IPS-18a (cell line): ENCODE data around the gene PLS1.
"Not testable (repeated sequence)": the region's sequence is repeated elsewhere in the genome, so short reads cannot be mapped to it uniquely, and the experiment has no call there.

ENCODE experiments used
- H3K27ac ChIP-seq: one replicate; pipeline ENCODE4 v1.5.1; 2013; ENCODE audit warnings: low read length
- H3K27me3 ChIP-seq: one replicate; pipeline ENCODE4 v1.6.1; 2013; ENCODE audit warnings: mild to moderate bottlenecking, low read length; ENCODE audit not compliant: control insufficient read depth, insufficient read depth
- H3K36me3 ChIP-seq: one replicate; pipeline ENCODE4 v1.6.1; 2013; ENCODE audit warnings: low read depth, low read length; ENCODE audit not compliant: control insufficient read depth
- H3K4me1 ChIP-seq: one replicate; pipeline ENCODE4 v1.6.1; 2013; ENCODE audit warnings: low read depth, low read length; ENCODE audit not compliant: control insufficient read depth
- H3K4me3 ChIP-seq: one replicate; pipeline ENCODE4 v1.5.1; 2013; ENCODE audit warnings: low read length
- H3K9ac ChIP-seq: one replicate; pipeline ENCODE4 v1.6.1; 2013; ENCODE audit warnings: mild to moderate bottlenecking, low read length, moderate library complexity
- H3K9me3 ChIP-seq: one replicate; pipeline ENCODE4 v1.6.1; 2013; ENCODE audit warnings: low read depth, low read length; ENCODE audit not compliant: control insufficient read depth

The PLS1 gene

GRCh38 chr3:142735462-142735861 lies 139.3 kb downstream of the PLS1 start:
- no peak overlapping the region for H3K27ac ChIP-seq
- no peak overlapping the region for H3K4me3 ChIP-seq
- H3K36me3 ChIP-seq: no peaks in the 10 kb centered on the region
- no peaks in the 10 kb centered on the region for H3K27me3 ChIP-seq
- H3K4me1 ChIP-seq: no peaks in the 10 kb centered on the region
- H3K9me3 ChIP-seq: no peaks in the 10 kb centered on the region
- H3K9ac ChIP-seq: no peak overlapping the region

- Histone ChIP-seq H3K27me3 (no peaks in the 10 kb centered on the region), H3K36me3 (no peaks in the 10 kb centered on the region), H3K4me3 (no peak overlapping the region), H3K27ac (no peak overlapping the region), H3K9ac (no peak overlapping the region), H3K4me1 (no peaks in the 10 kb centered on the region), H3K9me3 (no peaks in the 10 kb centered on the region)
Measured at GRCh38 chr3:142738396-142738795, 142.2 kb downstream of the PLS1 start.

DNA sequence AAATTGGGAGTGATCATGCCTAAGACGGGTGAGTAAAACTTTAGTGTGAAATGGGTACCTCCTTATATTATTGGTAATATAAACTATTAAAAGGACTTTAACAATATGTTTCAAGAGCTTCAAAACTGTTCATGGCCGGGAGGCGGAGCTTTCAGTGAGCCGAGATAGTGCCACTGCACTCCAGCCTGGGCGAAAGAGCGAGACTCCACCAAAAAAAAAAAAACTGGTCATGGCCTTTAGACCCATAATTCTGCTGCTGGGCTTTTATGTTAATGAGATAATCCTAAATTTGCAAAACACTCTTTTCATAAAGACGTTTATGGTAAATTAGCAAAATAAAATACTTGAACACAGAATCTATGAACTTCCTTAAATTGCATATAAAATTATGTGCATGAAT lies 150.5 kb downstream of the PLS1 start:
- H3K27me3 ChIP-seq: no peaks in the 10 kb centered on the region
- peaks cover 5% of the 10 kb centered on the region for H3K36me3 ChIP-seq
- H3K4me1 ChIP-seq: no peaks in the 10 kb centered on the region
- no peak overlapping the region for H3K4me3 ChIP-seq
- H3K27ac ChIP-seq: no peak overlapping the region
- H3K9me3 ChIP-seq: no peaks in the 10 kb centered on the region
- no peak overlapping the region for H3K9ac ChIP-seq

GRCh38 chr3:142750531-142750930 lies 154.3 kb downstream of the PLS1 start:
- H3K27me3 ChIP-seq, H3K9ac ChIP-seq, H3K9me3 ChIP-seq, H3K36me3 ChIP-seq, H3K4me3 ChIP-seq, H3K27ac ChIP-seq, H3K4me1 ChIP-seq: not testable (repeated sequence)

- not testable (repeated sequence) for H3K4me1 ChIP-seq, H3K4me3 ChIP-seq, H3K9me3 ChIP-seq, H3K27me3 ChIP-seq, H3K27ac ChIP-seq, H3K9ac ChIP-seq, H3K36me3 ChIP-seq
Measured at GRCh38 chr3:142752605-142753004, 156.4 kb downstream of the PLS1 start.

DNA sequence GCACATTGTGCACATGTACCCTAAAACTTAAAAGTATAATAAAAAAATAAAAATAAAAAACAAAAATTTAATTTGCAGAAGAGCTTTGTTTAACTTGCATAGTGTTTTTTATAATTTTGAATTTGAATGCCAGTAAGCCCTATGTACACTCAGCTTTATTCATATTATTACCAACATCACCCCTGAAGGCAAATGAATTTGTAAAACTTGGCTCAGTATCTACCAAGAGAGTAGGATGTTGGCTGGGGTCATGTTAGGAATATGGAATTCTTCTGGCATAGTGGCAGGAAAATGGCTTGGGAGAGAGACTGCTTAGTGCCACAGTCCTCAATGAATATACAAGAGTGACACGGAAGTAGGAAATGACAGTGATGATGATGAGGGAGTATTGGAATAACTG lies 158.3 kb downstream of the PLS1 start:
- H3K36me3 ChIP-seq: no peaks in the 10 kb centered on the region
- no peak overlapping the region for H3K9ac ChIP-seq
- H3K27me3 ChIP-seq: no peaks in the 10 kb centered on the region
- H3K4me3 ChIP-seq: no peak overlapping the region
- no peaks in the 10 kb centered on the region for H3K4me1 ChIP-seq
- no peaks in the 10 kb centered on the region for H3K9me3 ChIP-seq
- no peak overlapping the region for H3K27ac ChIP-seq
